Dendritic cell treated with granulocyte-macrophage colony-stimulating factor and Interleukin-4, amounts not matched to agents 40 ng/mL and 50 ng/mL, for 4 days (primary cell): ENCODE results near the gene GFOD2.
A peak's percentile ranks its signal among the peaks of the same experiment; 100 is the strongest.

Experiments used
- H3K27ac Mint-ChIP-seq: one replicate; pipeline ENCODE4 v1.8.0; 2022; ENCODE audit warnings: mild to moderate bottlenecking, mixed read lengths
- H3K27me3 Mint-ChIP-seq: one replicate; pipeline ENCODE4 v1.8.0; 2022; ENCODE audit warnings: mild to moderate bottlenecking, mixed read lengths
- H3K36me3 Mint-ChIP-seq: one replicate; pipeline ENCODE4 v1.8.0; 2022; ENCODE audit warnings: low read depth, mixed read lengths
- H3K4me1 Mint-ChIP-seq: one replicate; pipeline ENCODE4 v1.8.0; 2022; ENCODE audit warnings: low read depth, mixed read lengths
- H3K4me3 Mint-ChIP-seq: one replicate; pipeline ENCODE4 v1.8.0; 2022; ENCODE audit warnings: mild to moderate bottlenecking, moderate library complexity, mixed read lengths
- H3K9me3 Mint-ChIP-seq: one replicate; pipeline ENCODE4 v1.8.0; 2022; ENCODE audit warnings: mixed read lengths
- intact Hi-C: fragments of 100-400 bp; cut with micrococcal nuclease; formaldehyde crosslinking; loops from one replicate; pipeline ENCODE4 v1.15.0; 2022

Gene GFOD2

DNA sequence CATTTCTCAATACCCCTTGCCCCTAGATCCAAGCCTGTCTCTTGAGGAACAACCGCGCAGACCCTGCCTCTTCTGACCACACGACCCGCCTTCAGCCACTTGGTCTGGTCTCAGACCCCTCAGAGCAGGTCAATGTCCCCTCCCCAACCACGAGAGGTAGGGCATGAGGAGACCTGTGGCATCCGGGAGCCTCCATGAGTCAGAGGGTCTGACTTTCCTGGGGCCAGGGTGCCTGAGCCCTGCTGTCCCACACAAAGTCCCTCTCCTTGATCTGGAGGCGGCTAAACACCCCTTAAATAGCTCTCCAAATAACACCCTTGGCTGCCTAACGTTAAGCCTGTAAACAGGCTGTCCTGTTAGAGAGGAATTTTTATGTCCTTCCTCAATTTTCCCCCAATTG lies 69.1 kb downstream of the GFOD2 start:
- Mint-ChIP-seq H3K4me1 (no peaks in the 10 kb centered on the region), H3K27me3 (peaks cover 23% of the 10 kb centered on the region), H3K9me3 (no peaks in the 10 kb centered on the region), H3K27ac (no peak overlapping the region), H3K4me3 (no peak overlapping the region), H3K36me3 (no peaks in the 10 kb centered on the region)
- intact Hi-C loops, result no loop called here

- Mint-ChIP-seq H3K27ac (no peak overlapping the region), H3K9me3 (no peaks in the 10 kb centered on the region), H3K27me3 (peaks cover 25% of the 10 kb centered on the region), H3K4me1 (no peaks in the 10 kb centered on the region), H3K4me3 (no peak overlapping the region), H3K36me3 (no peaks in the 10 kb centered on the region)
- intact Hi-C loops, result no loop called here
These were observed 69.6 kb downstream of the GFOD2 start for GRCh38 chr16:67649494-67649931.

DNA sequence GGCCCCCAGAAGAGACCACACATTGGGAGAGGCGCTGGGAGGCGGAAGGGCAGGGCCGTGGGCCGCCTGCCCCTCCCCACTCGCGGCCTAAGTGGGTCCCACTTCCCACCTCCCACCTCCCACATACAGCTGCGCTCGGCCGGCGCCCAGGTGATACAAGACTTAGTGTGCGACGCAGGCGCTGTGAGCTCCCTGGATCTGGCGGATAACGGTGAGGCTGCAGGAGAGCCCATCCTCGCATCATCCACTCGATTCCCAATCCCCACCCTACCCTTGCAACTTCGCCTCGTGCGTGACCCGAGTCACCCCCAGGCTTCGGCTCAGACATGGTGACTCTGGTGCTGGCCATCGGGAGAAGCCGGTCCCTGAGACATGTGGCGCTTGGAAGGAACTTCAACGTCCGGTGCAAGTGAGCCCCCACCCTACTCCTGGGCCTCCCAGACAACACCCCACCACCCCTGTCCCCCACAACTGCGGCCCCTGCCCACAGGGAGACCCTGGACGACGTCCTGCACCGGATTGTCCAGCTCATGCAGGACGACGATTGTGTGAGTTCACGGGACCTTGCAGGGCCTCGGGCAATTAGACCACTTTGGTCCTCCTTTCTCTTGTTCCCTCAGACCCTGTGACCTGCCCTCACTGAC lies 70.2 kb downstream of the GFOD2 start:
- no peak overlapping the region for H3K4me3 Mint-ChIP-seq
- H3K36me3 Mint-ChIP-seq, result no peaks in the 10 kb centered on the region
- intact Hi-C loops, result no loop called here
- peaks cover 32% of the 10 kb centered on the region for H3K27me3 Mint-ChIP-seq
- no peak overlapping the region for H3K27ac Mint-ChIP-seq
- no peaks in the 10 kb centered on the region for H3K4me1 Mint-ChIP-seq
- H3K9me3 Mint-ChIP-seq, result no peaks in the 10 kb centered on the region

- Mint-ChIP-seq H3K4me1 (no peaks in the 10 kb centered on the region), H3K27ac (no peak overlapping the region), H3K4me3 (no peak overlapping the region), H3K36me3 (no peaks in the 10 kb centered on the region), H3K9me3 (no peaks in the 10 kb centered on the region), H3K27me3 (peaks cover 35% of the 10 kb centered on the region)
- intact Hi-C loops, result no loop called here
These were observed 70.9 kb downstream of the GFOD2 start for GRCh38 chr16:67648088-67648763.

- Mint-ChIP-seq H3K9me3 (no peaks in the 10 kb centered on the region), H3K4me3 (no peak overlapping the region), H3K27ac (no peak overlapping the region), H3K27me3 (peaks cover 35% of the 10 kb centered on the region), H3K4me1 (no peaks in the 10 kb centered on the region), H3K36me3 (no peaks in the 10 kb centered on the region)
- intact Hi-C loops, result no loop called here
These were observed 71.4 kb downstream of the GFOD2 start for GRCh38 chr16:67647681-67648080.

GRCh38 chr16:67647111-67647651 lies 71.9 kb downstream of the GFOD2 start:
- Mint-ChIP-seq H3K27ac (peak overlapping the region; percentile 43), H3K9me3 (no peaks in the 10 kb centered on the region), H3K4me1 (no peaks in the 10 kb centered on the region), H3K36me3 (no peaks in the 10 kb centered on the region), H3K27me3 (peaks cover 36% of the 10 kb centered on the region), H3K4me3 (no peak overlapping the region)
- intact Hi-C loops, result no loop called here

DNA sequence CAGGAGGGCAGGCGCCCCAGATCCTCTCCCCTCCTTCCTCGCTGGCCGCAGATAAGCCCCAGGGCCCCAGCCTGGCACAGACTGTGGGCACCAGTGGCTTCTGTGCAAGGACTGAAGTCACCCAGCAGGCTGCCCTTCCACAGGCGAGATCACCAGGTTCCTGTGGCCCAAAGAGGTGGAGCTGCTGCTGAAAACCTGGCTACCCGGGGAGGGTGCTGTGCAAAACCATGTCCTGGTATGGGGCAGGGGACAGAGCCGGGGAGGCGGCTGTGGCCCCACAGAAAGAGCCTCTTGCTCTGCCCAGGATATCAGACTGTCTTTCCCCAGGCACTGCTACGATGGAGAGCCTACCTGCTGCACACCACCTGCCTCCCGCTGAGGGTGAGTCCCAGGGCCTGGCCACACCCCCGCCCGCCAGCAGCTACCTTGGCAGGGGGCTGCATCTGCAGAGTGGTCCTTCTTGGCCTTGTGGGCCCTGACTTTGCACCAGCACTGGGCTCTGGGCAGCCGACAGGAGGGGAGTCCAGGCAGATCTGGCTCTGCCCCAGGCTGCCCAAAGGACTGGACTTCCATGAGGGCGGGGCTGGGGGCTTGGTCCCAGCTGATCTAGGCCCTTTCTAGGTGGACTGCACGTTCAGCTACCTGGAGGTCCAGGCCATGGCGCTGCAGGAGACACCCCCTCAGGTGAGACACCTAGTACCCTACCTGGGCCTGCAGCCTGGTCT lies 73.6 kb downstream of the GFOD2 start:
- peaks cover 28% of the 10 kb centered on the region for H3K27me3 Mint-ChIP-seq
- H3K4me1 Mint-ChIP-seq, result no peaks in the 10 kb centered on the region
- no peaks in the 10 kb centered on the region for H3K36me3 Mint-ChIP-seq
- peak overlapping the region; percentile 60 for H3K4me3 Mint-ChIP-seq
- no peaks in the 10 kb centered on the region for H3K9me3 Mint-ChIP-seq
- intact Hi-C loops, result no loop called here
- H3K27ac Mint-ChIP-seq, result no peak overlapping the region

GRCh38 chr16:67644038-67644437 lies 75.1 kb downstream of the GFOD2 start:
- Mint-ChIP-seq H3K36me3 (peaks cover 14% of the 10 kb centered on the region), H3K27me3 (peaks cover 26% of the 10 kb centered on the region), H3K27ac (peak overlapping the region; percentile 53), H3K9me3 (no peaks in the 10 kb centered on the region), H3K4me1 (no peaks in the 10 kb centered on the region), H3K4me3 (no peak overlapping the region)
- intact Hi-C loops, result no loop called here

GRCh38 chr16:67641779-67642708 lies 77.1 kb downstream of the GFOD2 start:
- Mint-ChIP-seq H3K4me3 (no peak overlapping the region), H3K9me3 (no peaks in the 10 kb centered on the region), H3K27me3 (peaks cover 26% of the 10 kb centered on the region), H3K36me3 (peaks cover 34% of the 10 kb centered on the region), H3K4me1 (no peaks in the 10 kb centered on the region), H3K27ac (no peak overlapping the region)
- intact Hi-C loops, result no loop called here

DNA sequence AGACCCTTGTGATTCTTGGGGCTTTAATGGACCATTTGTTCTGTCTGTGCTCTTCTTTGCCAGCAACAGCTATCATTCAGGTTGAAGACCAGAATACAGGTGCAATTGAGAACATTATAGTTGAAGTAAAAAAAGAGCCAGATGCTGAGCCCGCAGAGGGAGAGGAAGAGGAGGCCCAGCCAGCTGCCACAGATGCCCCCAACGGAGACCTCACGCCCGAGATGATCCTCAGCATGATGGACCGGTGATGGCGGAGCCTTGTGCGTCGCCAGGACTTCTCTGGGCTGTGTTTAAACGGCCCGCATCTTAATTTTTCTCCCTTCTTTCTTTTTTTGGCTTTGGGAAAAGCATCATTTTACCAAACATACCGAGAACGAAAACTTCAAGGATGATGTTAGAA lies 81.5 kb downstream of the GFOD2 start:
- no peak overlapping the region for H3K4me3 Mint-ChIP-seq
- H3K36me3 Mint-ChIP-seq, result peaks cover 78% of the 10 kb centered on the region
- intact Hi-C loops, result no loop called here
- no peaks in the 10 kb centered on the region for H3K4me1 Mint-ChIP-seq
- no peaks in the 10 kb centered on the region for H3K27me3 Mint-ChIP-seq
- no peak overlapping the region for H3K27ac Mint-ChIP-seq
- no peaks in the 10 kb centered on the region for H3K9me3 Mint-ChIP-seq

- Mint-ChIP-seq H3K9me3 (no peaks in the 10 kb centered on the region), H3K36me3 (peaks cover 87% of the 10 kb centered on the region), H3K4me3 (no peak overlapping the region), H3K4me1 (no peaks in the 10 kb centered on the region), H3K27ac (no peak overlapping the region), H3K27me3 (no peaks in the 10 kb centered on the region)
- intact Hi-C loops, result no loop called here
These were observed 82.4 kb downstream of the GFOD2 start for GRCh38 chr16:67636713-67637112.

DNA sequence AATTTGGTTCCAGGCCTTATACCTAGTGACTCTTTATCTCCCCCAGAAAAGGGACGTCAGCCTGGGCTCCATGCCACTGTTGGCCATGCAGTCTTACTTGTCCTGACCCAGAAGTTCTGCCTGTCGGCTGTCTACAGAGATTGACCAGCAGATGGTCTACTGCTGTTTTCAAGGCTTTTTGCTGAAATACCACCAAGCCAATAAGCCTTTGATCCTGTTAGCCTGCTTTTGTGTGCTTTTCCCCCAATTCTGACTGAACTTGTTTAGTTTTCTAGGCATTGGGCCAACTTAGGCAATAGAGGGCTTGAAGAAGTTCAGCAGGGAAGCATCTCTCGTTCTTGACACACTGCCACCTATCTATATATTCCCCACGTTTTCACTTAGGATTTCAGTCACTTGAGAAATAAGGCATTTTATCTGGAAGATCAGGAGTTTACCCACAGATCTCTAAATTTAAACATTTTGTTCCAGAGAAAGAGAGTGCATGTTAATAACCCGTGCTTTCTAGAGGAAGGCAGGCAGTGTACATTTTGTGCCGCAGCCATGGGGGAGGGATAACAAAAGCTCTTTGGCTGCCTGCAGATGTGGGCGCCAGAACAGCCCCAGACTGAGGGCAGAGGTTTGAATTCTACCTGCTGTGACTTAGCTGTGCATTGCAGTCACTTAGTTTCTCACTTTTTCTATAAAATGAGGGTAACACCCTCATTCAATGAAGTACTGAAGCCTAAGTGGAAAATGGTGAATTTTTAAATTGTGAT lies 86.5 kb downstream of the GFOD2 start:
- intact Hi-C loops, result no loop called here
- no peak overlapping the region for H3K27ac Mint-ChIP-seq
- no peaks in the 10 kb centered on the region for H3K9me3 Mint-ChIP-seq
- H3K36me3 Mint-ChIP-seq, result peaks cover 99% of the 10 kb centered on the region
- no peak overlapping the region for H3K4me3 Mint-ChIP-seq
- H3K4me1 Mint-ChIP-seq, result no peaks in the 10 kb centered on the region
- H3K27me3 Mint-ChIP-seq, result no peaks in the 10 kb centered on the region

DNA sequence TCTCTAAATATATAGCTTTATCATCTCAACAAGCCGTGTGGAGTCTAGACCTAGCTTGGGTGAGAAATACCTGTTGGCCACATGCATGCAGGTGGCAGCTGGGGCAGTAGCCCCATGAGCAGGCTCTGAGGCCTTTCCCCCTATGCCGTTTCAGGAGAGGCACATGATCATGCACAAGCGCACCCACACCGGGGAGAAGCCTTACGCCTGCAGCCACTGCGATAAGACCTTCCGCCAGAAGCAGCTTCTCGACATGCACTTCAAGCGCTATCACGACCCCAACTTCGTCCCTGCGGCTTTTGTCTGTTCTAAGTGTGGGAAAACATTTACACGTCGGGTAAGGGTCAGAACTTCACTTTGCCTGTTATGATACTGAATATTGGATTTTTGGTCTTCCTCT lies 90.9 kb downstream of the GFOD2 start:
- no peak overlapping the region for H3K27ac Mint-ChIP-seq
- intact Hi-C loops, result no loop called here
- H3K36me3 Mint-ChIP-seq, result peaks cover 99% of the 10 kb centered on the region
- H3K4me3 Mint-ChIP-seq, result no peak overlapping the region
- H3K27me3 Mint-ChIP-seq, result no peaks in the 10 kb centered on the region
- H3K4me1 Mint-ChIP-seq, result no peaks in the 10 kb centered on the region
- no peaks in the 10 kb centered on the region for H3K9me3 Mint-ChIP-seq
